GM23338 (cell line): ENCODE results near the gene RAD51. TPM values are rescaled to one million over a fixed set of nuclear protein-coding genes. Genes with fewer than 3 reads are reported as not detected.

ENCODE experiments used
- ATAC-seq: fragments of 200-7000 bp; cut with Tn5 transposase; 3 replicates; pipeline ENCODE4 v1.9.1; 2020
- DNase-seq: peaks from one replicate; pipeline ENCODE4 v3.0.0-alpha.2; 2015; ENCODE audit warnings: low spot score
- H2AFZ ChIP-seq: fragments of 200-600 bp; sonication (generic); 2 replicates; pipeline ENCODE4 v1.8.0; 2016; ENCODE audit warnings: antibody characterized with exemption, mild to moderate bottlenecking, moderate library complexity
- H3F3A ChIP-seq: fragments of 200-600 bp; sonication (generic); replicated peaks from 2 replicates; pipeline ENCODE4 v1.8.0; 2017; ENCODE audit warnings: antibody characterized with exemption, mixed run types, low read depth
- H3K27ac ChIP-seq: fragments of 200-600 bp; sonication (generic); 2 replicates; pipeline ENCODE4 v1.6.1; 2016; ENCODE audit warnings: low read depth
- H3K27me3 ChIP-seq: fragments of 200-600 bp; sonication (generic); 2 replicates; pipeline ENCODE4 v1.8.0; 2016; ENCODE audit warnings: mild to moderate bottlenecking, mixed run types, moderate library complexity; ENCODE audit not compliant: insufficient read depth
- H3K36me3 ChIP-seq: fragments of 200-600 bp; sonication (generic); 2 replicates; pipeline ENCODE4 v1.8.0; 2016; ENCODE audit warnings: mild to moderate bottlenecking; ENCODE audit not compliant: insufficient read depth
- H3K4me1 ChIP-seq: fragments of 200-600 bp; sonication (generic); 2 replicates; pipeline ENCODE4 v1.8.0; 2016; ENCODE audit warnings: mild to moderate bottlenecking, moderate library complexity; ENCODE audit not compliant: insufficient read depth
- H3K4me2 ChIP-seq: fragments of 200-600 bp; sonication (generic); 2 replicates; pipeline ENCODE4 v1.7.1; 2017; ENCODE audit warnings: mixed run types
- H3K4me3 ChIP-seq: fragments of 200-600 bp; sonication (generic); 2 replicates; pipeline ENCODE4 v1.6.1; 2016; ENCODE audit warnings: mixed run types
- H3K79me2 ChIP-seq: fragments of 200-600 bp; sonication (generic); replicated peaks from 2 replicates; pipeline ENCODE4 v1.8.0; 2017; ENCODE audit warnings: mild to moderate bottlenecking; ENCODE audit not compliant: insufficient read depth
- H3K9me2 ChIP-seq: fragments of 200-600 bp; sonication (generic); 2 replicates; pipeline ENCODE4 v1.8.0; 2017; ENCODE audit not compliant: insufficient read depth
- H4K20me1 ChIP-seq: fragments of 200-600 bp; sonication (generic); replicated peaks from 2 replicates; pipeline ENCODE4 v1.8.0; 2017; ENCODE audit warnings: mild to moderate bottlenecking; ENCODE audit not compliant: insufficient read depth
- H3K27ac Mint-ChIP-seq: 2 replicates; pipeline ENCODE4 v1.8.0; 2020; ENCODE audit warnings: inconsistent platforms, mild to moderate bottlenecking, moderate library complexity, mixed read lengths
- H3K27me3 Mint-ChIP-seq: 3 replicates; pipeline ENCODE4 v1.8.0; 2022; ENCODE audit warnings: low read depth, mild to moderate bottlenecking, moderate library complexity, mixed read lengths, inconsistent platforms; ENCODE audit not compliant: insufficient read depth, poor library complexity
- H3K36me3 Mint-ChIP-seq: 3 replicates; pipeline ENCODE4 v1.8.0; 2021; ENCODE audit warnings: low read depth, mild to moderate bottlenecking, inconsistent platforms, moderate library complexity, mixed read lengths
- H3K4me1 Mint-ChIP-seq: 3 replicates; pipeline ENCODE4 v1.8.0; 2020; ENCODE audit warnings: mild to moderate bottlenecking, inconsistent platforms, mixed read lengths
- H3K4me3 Mint-ChIP-seq: 3 replicates; pipeline ENCODE4 v1.8.0; 2021; ENCODE audit warnings: moderate library complexity, mild to moderate bottlenecking, inconsistent platforms, mixed read lengths
- H3K9me3 Mint-ChIP-seq: 3 replicates; pipeline ENCODE4 v1.8.0; 2020; ENCODE audit warnings: moderate library complexity, mild to moderate bottlenecking, inconsistent platforms, mixed read lengths
- NANOG ChIP-seq: IDR thresholded peaks from 2 replicates; pipeline ENCODE4 v1.6.1; 2016; ENCODE audit warnings: antibody characterized with exemption, borderline replicate concordance
- STAT1 ChIP-seq: IDR thresholded peaks from one replicate; pipeline ENCODE4 v1.6.1; 2016; ENCODE audit warnings: antibody characterized with exemption; ENCODE audit not compliant: unreplicated experiment
- ZNF114 ChIP-seq: fragments of 250-450 bp; sonication (Bioruptor Pico); IDR thresholded peaks from 2 replicates; pipeline ENCODE4 v1.5.0; 2020; ENCODE audit warnings: mild to moderate bottlenecking, moderate library complexity
- ZNF331 ChIP-seq: fragments of 250-450 bp; sonication (Bioruptor Pico); IDR thresholded peaks from 2 replicates; pipeline ENCODE4 v1.5.0; 2020; ENCODE audit warnings: low read depth, mild to moderate bottlenecking, moderate library complexity
- ZNF462 ChIP-seq: fragments of 250-450 bp; sonication (Bioruptor Pico); IDR thresholded peaks from 2 replicates; pipeline ENCODE4 v1.5.0; 2020; ENCODE audit warnings: mild to moderate bottlenecking, moderate library complexity
- polyA plus RNA-seq: library from polyadenylated mRNA; unstranded; fragments of >200 nt; fragmentation: Nextera tagmentation; extraction: Ambion mirVana; gene quantifications from 2 replicates; pipeline ENCODE4 v1.2.1, GENCODE V29; 2016
- total RNA-seq: library from RNA; depleted of rRNA; stranded (reverse); fragments of >200 nt; shearing (Covaris generic); gene quantifications from 2 replicates; pipeline ENCODE4 v1.2.3, GENCODE V29; 2014
- TF ChIP-seq, protein P1 (sequence below): IDR thresholded peaks from one replicate; pipeline ENCODE4 v1.6.1; 2018; ENCODE audit warnings: antibody characterized with exemption; ENCODE audit not compliant: unreplicated experiment

The RAD51 gene
- total and polyA plus RNA-seq, 2 experiments from 2014 or later, result 20.3 to 26.2 TPM

DNA sequence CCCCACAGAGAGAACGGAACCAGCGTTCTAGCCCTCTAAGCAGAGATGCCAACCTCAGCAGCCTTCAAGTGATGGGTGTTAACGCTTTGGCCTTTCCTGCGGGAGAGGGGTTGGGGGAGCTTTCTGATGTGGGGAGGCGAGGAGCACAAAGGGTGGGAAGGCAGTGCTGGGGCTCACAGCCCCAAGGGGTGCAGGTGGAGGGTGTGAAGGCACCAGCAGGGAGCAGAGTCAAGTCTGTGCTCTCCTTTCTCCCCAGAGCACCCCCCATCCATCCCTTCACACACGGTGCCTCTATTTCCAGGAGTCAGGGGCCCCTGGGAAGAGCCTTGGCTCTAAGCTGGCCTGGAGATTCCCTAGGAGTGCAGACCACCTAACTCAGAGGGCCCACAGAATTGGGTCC is 78.9 kb downstream of the RAD51 start (continued):
- TF ChIP-seq ZNF462 (CRISPR knock-in tag) (no peak), STAT1 (no peak)

GRCh38 chr15:40775007-40775406 is 80.0 kb downstream of the RAD51 start:
- Histone ChIP-seq H3K4me3 (no peak overlapping the region), H3K9me2 (no peaks in the 10 kb centered on the region), H3K27ac (no peak overlapping the region), H3K79me2 (no peaks in the 10 kb centered on the region), H3K4me2 (no peak overlapping the region), H2AFZ (no peak overlapping the region), H3K36me3 (peaks cover 4% of the 10 kb centered on the region), H3F3A (no peaks in the 10 kb centered on the region), H3K4me1 (no peaks in the 10 kb centered on the region), H3K27me3 (no peaks in the 10 kb centered on the region), H4K20me1 (no peaks in the 10 kb centered on the region)
- Mint-ChIP-seq H3K27ac (no peak overlapping the region), H3K4me3 (no peak overlapping the region), H3K9me3 (no peaks in the 10 kb centered on the region), H3K36me3 (peaks cover 35% of the 10 kb centered on the region), H3K4me1 (peaks cover 3% of the 10 kb centered on the region; the same call in 1 of the 3 replicates), H3K27me3 (peaks cover 12% of the 10 kb centered on the region)
- ATAC-seq (no peak), DNase-seq (no peak)
- TF ChIP-seq, protein P1, sequence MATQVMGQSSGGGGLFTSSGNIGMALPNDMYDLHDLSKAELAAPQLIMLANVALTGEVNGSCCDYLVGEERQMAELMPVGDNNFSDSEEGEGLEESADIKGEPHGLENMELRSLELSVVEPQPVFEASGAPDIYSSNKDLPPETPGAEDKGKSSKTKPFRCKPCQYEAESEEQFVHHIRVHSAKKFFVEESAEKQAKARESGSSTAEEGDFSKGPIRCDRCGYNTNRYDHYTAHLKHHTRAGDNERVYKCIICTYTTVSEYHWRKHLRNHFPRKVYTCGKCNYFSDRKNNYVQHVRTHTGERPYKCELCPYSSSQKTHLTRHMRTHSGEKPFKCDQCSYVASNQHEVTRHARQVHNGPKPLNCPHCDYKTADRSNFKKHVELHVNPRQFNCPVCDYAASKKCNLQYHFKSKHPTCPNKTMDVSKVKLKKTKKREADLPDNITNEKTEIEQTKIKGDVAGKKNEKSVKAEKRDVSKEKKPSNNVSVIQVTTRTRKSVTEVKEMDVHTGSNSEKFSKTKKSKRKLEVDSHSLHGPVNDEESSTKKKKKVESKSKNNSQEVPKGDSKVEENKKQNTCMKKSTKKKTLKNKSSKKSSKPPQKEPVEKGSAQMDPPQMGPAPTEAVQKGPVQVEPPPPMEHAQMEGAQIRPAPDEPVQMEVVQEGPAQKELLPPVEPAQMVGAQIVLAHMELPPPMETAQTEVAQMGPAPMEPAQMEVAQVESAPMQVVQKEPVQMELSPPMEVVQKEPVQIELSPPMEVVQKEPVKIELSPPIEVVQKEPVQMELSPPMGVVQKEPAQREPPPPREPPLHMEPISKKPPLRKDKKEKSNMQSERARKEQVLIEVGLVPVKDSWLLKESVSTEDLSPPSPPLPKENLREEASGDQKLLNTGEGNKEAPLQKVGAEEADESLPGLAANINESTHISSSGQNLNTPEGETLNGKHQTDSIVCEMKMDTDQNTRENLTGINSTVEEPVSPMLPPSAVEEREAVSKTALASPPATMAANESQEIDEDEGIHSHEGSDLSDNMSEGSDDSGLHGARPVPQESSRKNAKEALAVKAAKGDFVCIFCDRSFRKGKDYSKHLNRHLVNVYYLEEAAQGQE, result no peak
- TF ChIP-seq STAT1 (no peak), ZNF114 (no peak), ZNF462 (CRISPR knock-in tag) (no peak), ZNF331 (no peak), NANOG (no peak)
